Gastrocnemius medialis (tissue), 4 donors: ENCODE results near the gene OPCML. TPM values are rescaled to one million over a fixed set of nuclear protein-coding genes. Genes with fewer than 3 reads are reported as not detected.

Experiments
- ATAC-seq, 2 donors: fragments of 150-250 bp; one replicate each; pipeline ENCODE4 v1.9.1; 2016
- DNase-seq, 2 donors: peaks; one replicate each; pipeline ENCODE4 v3.0.0-alpha.2; 2019
- H3K27ac ChIP-seq, 4 donors: fragments of 200-600 bp; sonication (generic); 1 replicate in 1 of 4; 2 replicates in 3 of 4; pipeline ENCODE4 v1.5.1; 2016 to 2018; ENCODE audit warnings: mild to moderate bottlenecking in 2 of 4, moderate library complexity in 1 of 4
- H3K27me3 ChIP-seq, 3 donors: fragments of 200-600 bp; sonication (generic) in 2 of 3; 1 replicate in 1 of 3; 2 replicates in 2 of 3; pipeline versions ENCODE4 v1.5.1 to v1.6.0; 2016 to 2019; ENCODE audit warnings: mild to moderate bottlenecking in 1 of 3, moderate library complexity in 1 of 3
- H3K36me3 ChIP-seq, 2 donors: fragments of 200-600 bp; sonication (generic) in 1 of 2; one replicate each; pipeline ENCODE4 v1.5.1; 2017 to 2018
- H3K4me1 ChIP-seq, 2 donors: fragments of 200-600 bp; sonication (generic) in 1 of 2; one replicate each; pipeline ENCODE4 v1.5.1; 2016 to 2017; ENCODE audit warnings: mild to moderate bottlenecking in 2 of 2
- H3K4me3 ChIP-seq, 4 donors: fragments of 200-600 bp; sonication (generic) in 3 of 4; 1 replicate in 1 of 4; 2 replicates in 3 of 4; pipeline ENCODE4 v1.5.1; 2016 to 2019; ENCODE audit warnings: mild to moderate bottlenecking in 2 of 4
- H3K9me3 ChIP-seq, 3 donors: fragments of 200-600 bp; sonication (generic) in 2 of 3; 1 replicate in 1 of 3; 2 replicates in 2 of 3; pipeline ENCODE4 v1.5.1; 2016 to 2019
- POLR2A ChIP-seq, 2 donors: fragments of 450-650 bp; IDR thresholded peaks; one replicate each; pipeline ENCODE4 v1.6.1; 2017; ENCODE audit warnings: antibody characterized with exemption in 2 of 2, mild to moderate bottlenecking in 2 of 2, moderate library complexity in 2 of 2
- in situ Hi-C, 4 donors: fragments of 200-750 bp; cut with MboI; loops; one replicate each; pipeline versions ENCODE4 v1.15.0 to v1.8.0; 2017; ENCODE audit warnings: low sequenced_read_pairs in 4 of 4
- intact Hi-C: fragments of 100-400 bp; cut with DNase I; formaldehyde crosslinking; loops from one replicate; pipeline ENCODE4 v1.15.1; 2023; ENCODE audit warnings: low total_unique reads
- total RNA-seq, 4 donors: library from RNA; depleted of rRNA; stranded (reverse); fragments of >200 nt; gene quantifications; one replicate each; pipeline versions ENCODE4 v1.1.0 to v1.2.3, GENCODE V29; 2016
- TF ChIP-seq, protein P1 (sequence below), 5 experiments: fragments of 450-650 bp in 3 of 5; fragments of 200-600 bp in 2 of 5; sonication (generic) in 2 of 5; IDR thresholded peaks in 4 of 5; conservative IDR thresholded peaks in 1 of 5; 1 replicate in 4 of 5; 2 replicates in 1 of 5; pipeline ENCODE4 v1.5.1; 2016 to 2019; ENCODE audit warnings: antibody characterized with exemption in 5 of 5, mild to moderate bottlenecking in 3 of 5, moderate library complexity in 3 of 5

The OPCML gene
- total RNA-seq, 4 donors from 2014 or later: not detected

DNA sequence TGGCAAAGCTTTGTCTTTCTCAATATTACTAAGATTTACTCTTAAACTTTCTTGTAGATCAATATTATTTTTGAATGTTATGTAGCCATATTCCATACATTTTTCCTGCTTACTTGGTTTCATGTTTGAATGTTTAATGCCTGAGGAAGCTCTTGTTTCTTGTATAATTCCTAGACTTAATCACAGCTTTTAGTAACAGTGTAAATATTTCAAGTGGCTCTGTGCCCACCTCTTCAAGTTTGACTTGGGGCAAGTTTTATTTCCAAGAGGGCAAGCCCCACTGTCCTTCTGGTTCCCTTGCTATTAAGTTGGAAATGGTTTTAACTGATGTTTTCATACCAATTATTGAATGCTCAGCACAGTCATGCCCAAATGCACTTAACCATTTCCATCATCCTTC lies 1004.1 kb downstream of the OPCML start:
- DNase-seq (no peak), ATAC-seq (no peak)
- in situ Hi-C loops: no loop called here
- H3K4me3 ChIP-seq: no peak overlapping the region
- H3K27ac ChIP-seq: no peak overlapping the region
- no peaks in the 10 kb centered on the region for H3K27me3 ChIP-seq
- H3K9me3 ChIP-seq: no peaks in the 10 kb centered on the region
- H3K4me1 ChIP-seq: no peaks in the 10 kb centered on the region
- intact Hi-C loops: no loop called here
- TF ChIP-seq, protein P1, sequence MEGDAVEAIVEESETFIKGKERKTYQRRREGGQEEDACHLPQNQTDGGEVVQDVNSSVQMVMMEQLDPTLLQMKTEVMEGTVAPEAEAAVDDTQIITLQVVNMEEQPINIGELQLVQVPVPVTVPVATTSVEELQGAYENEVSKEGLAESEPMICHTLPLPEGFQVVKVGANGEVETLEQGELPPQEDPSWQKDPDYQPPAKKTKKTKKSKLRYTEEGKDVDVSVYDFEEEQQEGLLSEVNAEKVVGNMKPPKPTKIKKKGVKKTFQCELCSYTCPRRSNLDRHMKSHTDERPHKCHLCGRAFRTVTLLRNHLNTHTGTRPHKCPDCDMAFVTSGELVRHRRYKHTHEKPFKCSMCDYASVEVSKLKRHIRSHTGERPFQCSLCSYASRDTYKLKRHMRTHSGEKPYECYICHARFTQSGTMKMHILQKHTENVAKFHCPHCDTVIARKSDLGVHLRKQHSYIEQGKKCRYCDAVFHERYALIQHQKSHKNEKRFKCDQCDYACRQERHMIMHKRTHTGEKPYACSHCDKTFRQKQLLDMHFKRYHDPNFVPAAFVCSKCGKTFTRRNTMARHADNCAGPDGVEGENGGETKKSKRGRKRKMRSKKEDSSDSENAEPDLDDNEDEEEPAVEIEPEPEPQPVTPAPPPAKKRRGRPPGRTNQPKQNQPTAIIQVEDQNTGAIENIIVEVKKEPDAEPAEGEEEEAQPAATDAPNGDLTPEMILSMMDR (IDR thresholded peaks at IDR 0.05 in 4 of 5, conservative IDR thresholded peaks at IDR 0.05 in 1 of 5): no peak
- TF ChIP-seq POLR2A (IDR thresholded peaks at IDR 0.05): no peak
- no peaks in the 10 kb centered on the region for H3K36me3 ChIP-seq

DNA sequence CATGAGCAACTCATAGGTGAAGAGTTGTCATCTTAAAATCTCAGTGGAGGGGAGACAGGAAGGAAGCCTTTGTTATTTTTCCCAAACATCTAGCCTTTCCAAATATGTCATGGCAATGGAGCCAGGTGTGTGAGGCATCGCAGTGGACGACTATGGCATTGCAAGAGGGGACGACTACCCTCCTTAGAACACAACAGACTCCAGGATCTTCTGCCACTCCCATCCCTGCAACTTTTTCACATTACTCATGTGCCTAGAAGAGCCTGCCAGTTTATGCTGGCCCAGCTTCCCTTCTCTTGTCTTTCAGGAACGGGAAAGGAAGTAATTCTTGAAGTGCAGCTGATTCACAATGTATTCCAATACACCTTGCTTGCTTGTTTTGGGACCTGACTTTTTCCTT lies 1008.4 kb downstream of the OPCML start:
- Histone ChIP-seq H3K9me3 (no peaks in the 10 kb centered on the region), H3K36me3 (no peaks in the 10 kb centered on the region), H3K27ac (no peak overlapping the region), H3K4me1 (no peaks in the 10 kb centered on the region), H3K27me3 (no peaks in the 10 kb centered on the region), H3K4me3 (no peak overlapping the region)
- ATAC-seq (no peak), DNase-seq (no peak)
- in situ Hi-C loops (no loop called here), intact Hi-C loops (no loop called here)
- no peak for TF ChIP-seq POLR2A (IDR thresholded peaks at IDR 0.05)
- TF ChIP-seq, protein P1 (IDR thresholded peaks at IDR 0.05 in 4 of 5, conservative IDR thresholded peaks at IDR 0.05 in 1 of 5): no peak

DNA sequence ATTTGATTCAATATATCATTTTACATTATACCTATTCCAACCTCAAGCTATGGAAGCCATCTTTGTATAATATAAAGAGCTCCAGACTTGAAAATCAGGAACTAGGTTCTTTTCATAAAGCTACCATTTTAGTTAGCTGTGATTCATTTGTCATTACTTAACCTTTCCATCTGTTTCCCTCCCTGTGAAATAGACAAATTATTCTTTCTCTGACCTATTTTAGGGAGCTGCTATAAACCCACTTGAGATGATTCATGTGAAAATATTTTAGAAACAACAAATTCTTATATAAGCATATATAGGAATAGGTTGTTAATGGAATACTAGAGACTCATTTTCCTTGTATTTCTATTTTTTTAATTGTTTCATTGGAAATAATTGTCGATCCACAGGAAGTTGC lies 1012.1 kb downstream of the OPCML start:
- H3K27me3 ChIP-seq: no peaks in the 10 kb centered on the region
- H3K4me1 ChIP-seq: no peaks in the 10 kb centered on the region
- DNase-seq (no peak), ATAC-seq (no peak)
- H3K9me3 ChIP-seq: no peaks in the 10 kb centered on the region
- no peaks in the 10 kb centered on the region for H3K36me3 ChIP-seq
- H3K4me3 ChIP-seq: no peak overlapping the region
- no peak for TF ChIP-seq POLR2A (IDR thresholded peaks at IDR 0.05)
- TF ChIP-seq, protein P1 (IDR thresholded peaks at IDR 0.05 in 4 of 5, conservative IDR thresholded peaks at IDR 0.05 in 1 of 5): no peak
- intact Hi-C loops: no loop called here
- H3K27ac ChIP-seq: no peak overlapping the region
- in situ Hi-C loops: no loop called here

GRCh38 chr11:132519241-132519815 lies 1013.0 kb downstream of the OPCML start:
- in situ Hi-C loops: no loop called here
- intact Hi-C loops: no loop called here
- no peaks in the 10 kb centered on the region for H3K27me3 ChIP-seq
- TF ChIP-seq, protein P1 (IDR thresholded peaks at IDR 0.05 in 4 of 5, conservative IDR thresholded peaks at IDR 0.05 in 1 of 5): no peak
- no peak for TF ChIP-seq POLR2A (IDR thresholded peaks at IDR 0.05)
- no peaks in the 10 kb centered on the region for H3K36me3 ChIP-seq
- no peaks in the 10 kb centered on the region for H3K9me3 ChIP-seq
- no peak overlapping the region for H3K4me3 ChIP-seq
- H3K4me1 ChIP-seq: no peaks in the 10 kb centered on the region
- no peak for ATAC-seq
- H3K27ac ChIP-seq: no peak overlapping the region
- DNase-seq: no peak

- H3K27me3 ChIP-seq: no peaks in the 10 kb centered on the region
- TF ChIP-seq, protein P1 (IDR thresholded peaks at IDR 0.05 in 4 of 5, conservative IDR thresholded peaks at IDR 0.05 in 1 of 5): no peak
- TF ChIP-seq POLR2A (IDR thresholded peaks at IDR 0.05): no peak
- no peak for ATAC-seq
- in situ Hi-C loops: no loop called here
- H3K4me1 ChIP-seq: no peaks in the 10 kb centered on the region
- intact Hi-C loops: no loop called here
- no peak overlapping the region for H3K27ac ChIP-seq
- no peak overlapping the region for H3K4me3 ChIP-seq
- H3K36me3 ChIP-seq: no peaks in the 10 kb centered on the region
- no peaks in the 10 kb centered on the region for H3K9me3 ChIP-seq
- DNase-seq: no peak
These were observed 1027.7 kb downstream of the OPCML start for GRCh38 chr11:132504501-132505041.
